HuH-7 (cell line): ENCODE data around the gene CCDC86.
A peak's percentile ranks its signal among the peaks of the same experiment; 100 is the strongest.

Source experiments
- DNase-seq: peaks from one replicate; pipeline ENCODE4 v3.0.0; 2011; ENCODE audit warnings: low spot score

CCDC86 gene

DNA sequence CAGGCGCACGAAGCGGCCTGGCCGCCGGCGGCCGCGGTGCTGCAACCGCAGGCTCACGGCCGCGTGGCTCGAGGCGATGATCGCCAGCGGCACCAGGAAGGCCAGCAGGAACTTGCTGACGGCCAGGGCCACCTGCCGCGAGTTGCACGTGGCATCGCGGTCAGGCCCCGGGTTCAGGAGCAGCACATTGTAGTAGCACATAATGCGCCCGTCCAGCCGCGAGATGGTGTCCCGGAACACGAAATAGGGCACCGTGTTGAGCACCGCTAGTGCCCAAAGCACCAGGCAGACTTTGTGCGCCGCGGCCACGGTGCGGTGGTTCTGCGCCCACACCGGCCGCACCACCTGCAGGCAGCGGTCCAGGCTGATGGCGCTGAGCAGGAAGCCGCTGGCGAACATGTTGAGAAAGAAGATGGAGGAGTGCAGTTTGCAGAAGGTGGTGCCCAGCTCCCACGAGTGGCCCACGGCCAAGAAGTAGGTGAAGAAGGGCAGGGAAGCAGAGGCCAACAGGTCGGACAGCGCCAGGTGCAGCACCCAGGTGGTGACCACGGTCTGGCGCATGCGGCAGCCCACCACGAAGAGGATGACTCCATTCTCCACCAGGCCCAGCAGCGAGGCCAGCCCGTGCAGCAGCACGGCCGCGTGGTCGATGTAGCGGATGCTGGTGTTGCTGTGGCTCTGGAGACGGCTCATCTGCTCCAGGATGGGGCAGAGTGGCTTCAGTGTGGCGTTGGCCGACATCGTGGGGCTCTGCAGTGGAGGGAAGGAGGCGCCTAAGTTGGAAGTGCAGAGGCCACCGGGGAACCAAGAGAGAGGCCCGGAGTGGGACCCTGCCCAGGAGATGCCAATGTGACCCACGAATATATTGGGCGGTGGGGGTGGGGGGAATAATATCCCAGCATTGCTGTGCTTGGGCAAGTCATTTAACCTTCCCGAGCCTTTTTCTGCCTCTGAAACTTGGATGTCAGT lies 11.4 kb downstream of the CCDC86 start:
- no peak for DNase-seq

DNA sequence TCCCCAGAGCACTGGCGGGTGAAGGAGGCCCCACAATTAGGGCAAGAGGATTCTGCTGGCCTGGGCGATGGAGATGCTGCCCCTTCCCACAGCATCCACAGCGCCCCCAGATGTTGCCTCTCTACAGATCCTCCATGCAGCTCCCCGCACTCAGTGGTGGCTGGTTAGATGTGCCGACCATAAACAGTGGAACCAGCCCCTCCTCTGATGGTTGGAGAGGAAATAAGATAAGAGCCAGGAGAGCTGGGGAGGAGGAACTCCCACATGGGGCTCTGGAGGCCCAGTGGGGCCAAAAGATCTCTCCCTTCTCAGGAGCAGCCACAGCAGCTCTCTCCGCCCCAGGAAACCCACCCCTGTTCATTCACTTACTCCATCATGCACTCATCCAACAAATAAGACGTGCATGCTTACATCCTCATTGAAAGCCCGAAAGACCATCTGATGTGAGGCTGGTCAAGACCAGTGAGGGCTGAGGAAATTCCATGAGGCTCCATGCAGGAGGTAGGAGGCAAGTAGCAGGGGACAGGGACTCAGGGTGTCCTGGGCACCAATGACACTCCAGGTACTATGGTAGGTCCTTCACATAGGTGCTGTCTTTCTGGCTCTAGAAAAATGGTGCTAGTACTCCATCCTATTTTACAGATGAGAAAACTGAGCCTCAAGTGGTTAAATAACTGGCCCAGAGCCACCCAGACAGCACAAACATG lies 12.4 kb downstream of the CCDC86 start:
- no peak for DNase-seq

DNA sequence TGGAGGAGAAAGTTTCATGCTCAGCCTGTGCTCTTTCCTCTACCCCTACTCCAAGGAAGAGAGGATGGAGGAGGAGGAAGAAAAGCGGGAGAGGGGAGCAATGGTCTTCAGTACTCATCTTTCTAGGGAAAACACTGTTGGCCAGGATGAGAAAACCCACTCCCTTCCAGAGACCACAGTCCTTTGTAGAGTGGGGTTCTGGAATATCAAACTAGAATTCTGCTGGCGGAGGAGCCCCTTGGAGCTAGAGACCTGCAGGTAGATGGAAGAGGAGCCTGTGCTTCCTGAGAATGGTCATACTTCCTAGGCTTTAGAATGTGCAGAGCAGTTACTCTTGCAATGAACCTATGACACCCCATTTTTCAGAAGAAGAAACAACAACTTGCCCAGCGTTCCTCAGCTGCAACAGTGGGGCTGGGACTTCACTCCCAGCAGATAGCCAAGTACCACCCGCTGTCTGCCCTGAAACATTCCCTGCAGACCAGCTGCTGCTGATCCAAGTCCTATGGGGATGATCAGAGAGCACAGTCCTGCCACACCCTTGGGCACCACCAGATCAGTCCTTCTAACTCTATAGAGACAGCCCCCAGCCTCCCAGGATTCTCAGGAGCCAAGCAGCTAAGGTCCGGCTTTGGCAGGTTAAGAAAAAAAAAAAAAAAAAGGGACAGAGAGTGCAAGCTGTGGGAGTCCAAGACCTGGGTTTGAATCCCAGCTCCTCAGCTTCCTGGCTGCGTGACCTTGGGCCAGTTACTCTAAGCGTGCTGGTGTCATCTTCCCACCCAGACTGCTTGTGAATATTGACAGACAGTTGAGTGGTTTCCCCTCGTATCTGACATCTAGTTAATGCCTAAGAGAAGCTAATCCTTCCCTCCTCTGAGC lies 13.2 kb downstream of the CCDC86 start:
- DNase-seq, result peak; percentile 67

DNA sequence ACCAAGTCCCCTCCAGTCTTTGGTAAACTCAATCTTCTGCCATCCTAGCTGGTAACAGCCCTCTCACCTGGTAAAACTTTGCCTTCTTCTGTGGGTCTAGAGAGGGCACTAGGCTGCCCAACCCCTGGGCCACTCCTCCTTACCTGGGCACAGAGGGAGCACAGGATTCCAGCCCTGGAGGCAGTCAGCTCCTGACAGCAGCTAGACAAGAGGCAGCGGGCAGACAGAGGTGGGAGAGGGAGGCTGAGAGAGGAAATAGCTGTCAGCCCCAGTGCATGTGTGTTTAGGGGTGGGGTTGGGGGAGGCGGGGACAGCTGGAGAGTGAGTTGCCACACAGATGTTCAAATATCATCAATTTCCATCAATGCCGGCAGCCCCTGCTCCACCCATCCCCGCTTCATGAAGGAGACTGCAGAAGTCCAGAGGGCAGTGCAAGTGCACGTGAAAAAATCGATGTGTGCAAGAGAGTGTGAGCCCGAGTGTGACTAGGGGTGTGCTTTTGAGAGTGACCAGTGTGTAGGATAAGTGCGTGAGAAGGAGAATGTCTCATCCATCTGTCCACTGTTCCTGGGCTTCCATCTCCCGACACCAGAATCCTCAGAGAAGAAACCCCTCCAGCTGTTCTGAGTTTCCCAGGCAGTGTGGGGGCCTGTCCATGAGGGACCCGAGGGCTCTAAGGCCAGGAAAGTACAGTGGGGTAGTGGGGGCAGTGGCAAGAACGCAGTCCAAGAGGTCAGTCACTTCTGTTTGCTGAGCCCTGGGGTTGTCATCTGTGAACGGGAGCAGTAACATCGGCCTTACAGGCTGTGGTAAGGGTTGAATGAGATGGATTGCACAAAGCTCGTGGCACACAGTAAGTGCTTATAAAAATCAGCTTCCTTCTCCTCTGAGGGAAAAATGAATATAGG lies 14.1 kb downstream of the CCDC86 start, which contains the start of gene PTGDR2:
Gene PTGDR2 (minus strand): TSS at position 225 of the 908 bp plus-strand sequence. CDS start 2,228 bp downstream, outside the sequence.
- peak; percentile 87 for DNase-seq

DNA sequence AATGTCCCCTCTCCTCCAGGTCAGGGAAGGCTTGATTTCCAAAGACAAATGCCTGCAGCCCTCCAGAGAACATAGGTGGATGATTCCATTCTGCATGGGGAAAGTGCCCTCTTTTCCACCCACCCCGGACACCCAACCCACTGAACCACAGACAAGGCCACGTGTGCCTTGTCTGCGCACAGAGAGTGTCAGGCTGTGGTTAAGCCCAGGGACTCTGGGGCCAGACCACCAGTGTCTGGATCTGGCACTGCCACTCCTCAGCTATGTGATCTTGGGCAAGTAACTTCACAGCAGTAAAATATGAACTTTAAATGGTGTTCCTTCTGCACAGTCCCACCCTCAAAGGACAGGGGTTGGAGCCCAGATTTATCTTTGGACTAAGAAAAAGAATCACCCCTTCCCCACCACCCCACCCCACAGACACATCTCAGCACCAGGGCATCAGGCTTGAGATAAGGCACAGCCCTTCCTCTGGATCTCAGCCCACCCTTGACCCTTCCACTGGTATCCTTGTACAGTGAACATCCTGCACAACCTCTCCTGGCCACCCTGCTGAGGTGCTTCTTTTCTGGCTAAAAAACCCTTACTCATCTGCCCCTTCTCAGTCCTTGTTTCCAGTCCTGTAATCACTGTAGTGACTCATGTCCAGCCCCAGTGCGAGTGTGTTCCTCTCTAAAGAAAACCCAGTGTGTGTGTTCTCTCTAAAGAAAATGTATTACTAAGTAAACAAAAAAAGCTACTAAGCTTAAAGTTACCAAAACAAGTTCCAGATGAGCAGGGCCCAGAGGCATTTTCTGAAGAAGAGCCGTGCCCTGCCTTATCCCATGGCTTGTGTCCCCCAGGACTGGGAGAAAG lies 15.7 kb downstream of the CCDC86 start:
- DNase-seq, result no peak

DNA sequence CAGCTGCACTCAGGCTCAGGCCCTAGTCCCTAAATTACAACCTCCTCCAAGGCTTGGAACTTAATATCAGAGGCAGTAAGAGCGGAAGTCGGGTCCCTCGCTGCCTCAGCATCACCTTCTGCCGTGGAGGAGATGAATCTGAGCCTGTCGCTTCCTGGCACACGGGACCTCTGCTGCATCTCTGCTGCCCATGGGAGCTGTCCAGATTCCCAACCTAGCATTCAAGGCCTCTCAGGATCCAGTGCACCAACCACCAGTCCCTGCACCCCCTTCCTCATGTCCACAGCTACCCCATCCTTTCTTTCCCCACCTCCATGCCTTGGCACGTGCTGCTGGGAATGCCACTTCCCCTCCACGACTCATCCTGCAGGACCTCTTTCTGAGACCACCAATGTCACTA lies 16.3 kb downstream of the CCDC86 start:
- no peak for DNase-seq

DNA sequence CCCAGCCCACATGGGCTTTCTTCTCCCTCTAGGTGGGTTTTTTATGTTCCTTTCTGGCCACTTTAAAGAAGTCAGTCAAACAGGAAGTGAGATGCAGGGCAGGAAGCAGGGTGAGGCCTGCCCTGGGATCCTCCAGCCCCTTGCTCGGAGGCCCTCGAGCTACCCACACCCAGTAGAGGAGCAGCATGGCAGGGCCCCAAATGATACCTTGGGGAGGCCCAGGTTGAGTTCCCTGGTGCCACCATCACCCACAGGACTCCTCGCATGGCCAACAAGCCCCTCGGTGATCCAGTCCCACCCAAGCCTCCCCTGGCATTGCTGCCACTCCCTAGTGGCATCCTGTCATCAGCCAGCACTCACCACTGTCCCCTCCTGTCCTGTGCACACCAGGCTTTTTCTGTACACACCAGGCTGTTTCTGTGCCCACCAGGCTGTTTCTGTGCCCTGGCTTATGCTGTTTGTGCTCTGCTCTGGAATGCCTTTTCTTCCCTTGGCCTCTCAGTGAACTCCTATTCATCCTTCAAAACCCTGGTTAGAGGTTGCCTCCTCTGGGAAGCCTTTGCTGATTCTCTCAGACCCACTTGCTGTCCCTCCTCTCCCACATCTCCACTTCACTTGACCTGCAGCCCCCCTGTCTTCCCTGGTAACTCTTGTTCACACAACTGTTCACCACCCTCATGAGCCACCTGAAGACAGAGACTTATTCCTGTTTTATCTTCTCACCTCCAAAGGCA lies 17.0 kb downstream of the CCDC86 start:
- DNase-seq, result no peak

DNA sequence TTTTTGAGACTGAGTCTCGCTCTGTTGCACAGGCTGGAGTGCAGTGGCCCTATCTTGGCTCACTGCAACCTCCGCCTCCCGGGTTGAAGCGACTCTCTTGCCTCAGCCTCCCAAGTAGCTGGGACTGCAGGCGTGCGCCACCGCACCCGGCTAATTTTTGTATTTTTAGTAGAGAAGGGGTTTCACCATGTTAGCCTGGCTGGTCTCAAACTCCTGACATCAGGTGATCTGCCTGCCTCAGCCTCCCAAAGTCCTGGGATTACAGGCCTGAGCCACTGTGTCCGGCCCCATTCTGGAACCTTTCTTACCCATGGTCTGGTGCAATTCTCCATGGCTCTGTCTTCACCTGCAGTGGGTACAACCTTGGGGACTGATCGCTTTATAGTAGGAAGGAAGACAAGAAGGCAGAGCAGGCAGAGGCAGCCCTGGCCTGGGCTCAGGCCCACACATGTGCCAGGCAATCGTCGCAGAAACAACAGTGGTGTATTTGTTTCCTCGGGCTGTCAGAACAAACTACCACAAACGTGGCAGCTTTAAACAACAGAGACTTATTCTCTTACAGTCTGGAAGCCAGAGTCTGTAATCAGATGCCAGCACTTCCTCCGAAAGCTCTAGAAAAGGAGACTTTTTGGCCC lies 17.8 kb downstream of the CCDC86 start:
- no peak for DNase-seq

DNA sequence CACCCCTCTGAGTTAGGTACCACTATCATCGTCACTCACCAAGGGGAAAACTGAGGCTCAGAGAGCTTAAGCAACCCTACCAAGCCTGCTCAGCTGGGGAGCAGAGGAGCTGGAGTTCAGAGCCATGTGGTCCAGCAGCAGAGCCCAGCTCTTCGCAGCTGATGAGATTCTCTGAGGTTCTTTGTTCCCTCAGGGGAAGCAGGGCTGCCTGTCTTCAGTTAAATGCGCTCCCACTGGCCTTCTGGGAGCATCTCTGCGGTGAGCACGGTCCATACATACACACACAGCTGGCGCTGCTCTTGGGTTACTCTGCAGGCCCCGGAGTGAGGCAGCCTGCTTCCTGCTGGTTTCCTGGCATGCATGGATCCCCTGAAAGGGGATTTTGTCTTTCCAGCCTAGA lies 19.0 kb downstream of the CCDC86 start:
- DNase-seq, result no peak

DNA sequence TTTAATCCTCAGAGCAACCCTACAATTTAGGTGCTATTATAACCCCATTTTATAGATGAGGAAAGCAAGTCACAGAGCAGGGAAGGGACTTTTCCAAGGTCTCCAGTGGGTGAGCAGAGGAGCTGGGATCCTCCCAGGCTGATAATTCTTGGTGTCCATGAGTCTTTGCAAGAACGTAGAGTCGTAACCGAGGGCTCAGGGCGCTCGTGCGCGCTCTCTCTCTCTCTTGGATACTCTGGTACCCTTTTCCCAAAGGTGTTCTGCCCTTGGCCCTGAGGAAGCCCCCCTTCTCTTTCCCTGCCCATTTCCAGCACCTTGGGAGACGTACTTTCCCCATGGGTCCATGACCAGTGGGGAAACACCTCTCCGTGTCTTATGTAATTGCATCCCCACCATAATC lies 20.3 kb downstream of the CCDC86 start:
- DNase-seq, result no peak

DNA sequence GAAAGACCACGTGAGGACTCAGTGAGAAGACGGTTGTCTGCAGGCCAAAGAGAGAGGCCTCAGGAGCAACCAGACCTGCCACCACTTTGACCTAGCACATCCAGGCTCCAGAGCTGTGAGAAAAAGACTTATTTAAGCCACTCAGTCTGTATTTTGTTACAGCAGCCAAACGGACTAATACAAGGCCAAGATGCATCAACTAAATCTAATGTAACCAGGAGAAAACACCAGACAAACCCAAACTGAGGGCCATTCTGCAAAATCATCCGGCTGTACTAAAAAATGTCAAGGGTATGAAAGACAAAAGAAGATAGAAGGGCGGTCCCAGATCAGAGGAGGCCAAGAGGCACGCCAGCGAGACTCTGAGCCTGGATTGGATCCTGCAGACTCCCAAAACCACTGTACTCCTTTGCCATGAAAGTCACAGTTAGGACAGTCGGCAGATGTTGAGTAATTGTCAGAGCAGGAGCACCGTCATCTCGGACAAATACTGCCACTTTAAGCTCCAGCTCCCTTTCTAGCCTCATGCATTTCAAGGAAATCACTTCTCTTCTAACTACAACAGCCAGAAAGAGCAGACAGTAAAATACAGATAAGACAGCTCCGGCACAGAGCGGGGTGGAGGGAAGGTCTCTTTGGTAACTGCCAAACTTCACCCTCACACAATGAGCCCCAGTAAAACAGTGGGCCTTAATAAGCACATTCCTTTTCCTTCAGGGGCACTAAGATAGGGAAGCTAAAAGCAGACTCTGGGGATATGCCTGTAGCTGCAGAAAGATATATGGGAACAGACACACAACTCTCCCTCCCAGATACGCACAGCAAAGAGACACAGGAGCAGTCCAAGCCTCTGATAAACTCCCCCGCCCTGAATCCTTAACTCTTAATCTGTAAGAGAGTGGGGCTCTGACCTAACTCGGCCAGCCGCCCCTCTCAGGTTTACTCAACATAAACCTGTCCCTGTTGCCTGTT lies 21.9 kb downstream of the CCDC86 start:
- no peak for DNase-seq

DNA sequence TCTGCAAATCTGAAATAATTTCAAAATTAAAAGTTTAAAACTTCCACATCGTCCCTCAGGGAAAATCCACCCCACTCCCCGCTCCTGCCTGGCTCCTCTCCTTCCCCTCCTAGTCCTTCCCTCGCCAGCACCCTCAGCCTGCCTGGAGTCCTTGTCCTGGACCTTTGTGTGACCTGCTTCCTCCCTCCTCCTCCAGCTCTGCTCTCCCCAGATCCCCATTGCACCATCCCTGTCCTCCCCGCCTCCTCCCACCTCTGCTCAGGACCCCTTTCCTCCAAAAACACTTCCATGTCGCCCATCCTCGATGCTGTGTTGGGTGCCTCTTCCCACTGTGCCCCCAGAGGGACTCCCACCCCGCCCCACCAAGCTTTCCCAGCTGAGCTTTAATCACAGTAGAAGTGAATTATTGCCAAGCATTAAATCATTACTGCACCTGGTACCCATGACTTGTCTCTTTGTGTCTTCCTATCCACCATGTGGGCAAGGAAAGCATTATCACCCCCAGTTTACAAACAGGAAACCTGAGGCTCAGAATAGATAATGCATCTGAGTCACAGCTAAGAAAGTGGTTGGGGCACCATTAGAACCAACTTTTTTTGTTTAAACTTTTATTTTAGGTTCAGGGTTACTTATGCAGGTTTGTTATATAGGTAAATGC lies 23.1 kb downstream of the CCDC86 start:
- no peak for DNase-seq

DNA sequence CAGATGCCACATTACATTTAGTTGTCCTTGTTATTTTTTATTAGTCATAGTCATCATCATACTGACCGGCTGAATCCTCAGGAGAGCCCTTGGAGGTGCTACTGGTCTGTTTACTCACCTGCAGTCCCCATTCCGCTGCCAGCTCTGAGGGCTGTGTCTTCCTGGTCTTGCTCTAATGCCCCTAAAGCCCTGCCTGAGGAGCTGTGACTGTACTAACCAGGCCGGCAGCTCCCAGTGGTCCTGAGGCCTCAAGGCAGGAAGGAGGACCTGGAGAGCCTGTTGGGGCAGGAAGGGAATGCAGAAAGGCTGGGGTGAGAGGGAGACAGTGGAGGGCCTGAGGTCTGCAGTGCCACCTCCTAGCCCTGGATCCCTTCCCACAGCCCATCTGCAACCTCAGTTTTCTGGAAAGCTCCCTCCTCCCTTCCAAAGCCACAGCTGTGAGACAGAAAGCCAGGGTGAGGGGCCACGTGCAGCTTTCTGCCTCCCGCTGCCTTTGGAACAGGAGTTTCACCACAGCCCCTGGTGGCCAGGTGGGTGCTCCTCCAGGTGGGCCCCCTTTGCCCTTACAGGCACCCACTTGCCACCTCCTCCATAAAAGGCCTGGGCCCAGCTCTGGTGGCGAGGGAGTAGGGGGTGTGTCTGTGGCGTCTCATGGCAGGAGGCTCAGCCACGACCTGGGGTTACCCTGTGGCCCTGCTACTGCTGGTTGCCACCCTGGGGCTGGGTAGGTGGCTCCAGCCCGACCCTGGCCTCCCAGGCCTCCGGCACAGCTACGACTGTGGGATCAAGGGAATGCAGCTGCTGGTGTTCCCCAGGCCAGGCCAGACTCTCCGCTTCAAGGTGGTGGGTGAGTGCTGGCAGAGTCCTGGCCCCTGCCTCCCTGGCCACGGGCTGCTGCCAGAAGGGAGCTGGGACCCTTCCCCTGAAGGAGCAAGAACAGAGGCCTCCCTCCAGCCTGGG lies 25.3 kb downstream of the CCDC86 start, which contains the start of gene ZP1:
Gene ZP1 (plus strand): TSS at position 632 of the 960 bp plus-strand sequence. CDS start 20 bp downstream, at position 652.
- no peak for DNase-seq

DNA sequence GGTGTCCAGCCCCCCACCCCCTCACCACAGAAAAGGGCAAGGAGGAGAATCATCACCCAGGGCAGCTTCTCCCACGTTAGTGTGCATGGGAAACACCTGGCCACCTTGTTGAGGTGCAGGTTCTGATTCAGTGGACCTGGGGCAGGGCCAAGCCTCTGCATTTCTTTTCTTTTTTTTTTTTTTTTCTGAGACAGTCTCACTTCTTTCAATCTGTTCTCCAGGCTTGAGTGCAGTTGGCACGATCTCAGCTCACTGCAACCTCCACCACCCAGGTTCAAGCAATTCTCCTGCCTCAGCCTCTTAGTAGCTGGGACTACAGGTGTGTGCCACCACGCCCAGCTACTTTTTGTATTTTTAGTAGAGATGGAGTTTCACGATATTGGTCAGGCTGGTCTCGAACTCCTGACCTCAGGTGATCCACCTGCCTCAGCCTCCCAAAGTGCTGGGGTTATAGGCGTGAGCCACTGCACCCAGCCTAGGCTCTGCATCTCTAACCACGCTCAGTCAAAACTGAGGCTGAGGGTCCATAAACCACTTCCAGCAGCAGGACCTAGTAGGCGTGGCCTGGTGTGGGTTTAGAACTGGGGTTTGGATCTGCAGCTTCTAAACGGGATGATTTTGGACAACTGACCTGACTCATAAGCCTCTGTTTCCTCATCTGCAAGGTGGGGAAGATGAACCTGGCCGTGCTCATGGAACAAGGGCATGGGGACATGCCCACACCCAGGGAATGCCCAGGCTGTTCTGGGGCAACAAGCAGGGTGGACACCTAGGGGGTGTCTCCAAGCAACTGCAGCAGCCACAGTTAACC lies 26.2 kb downstream of the CCDC86 start:
- DNase-seq, result no peak
